Stimulated activated CD4-positive, alpha-beta T cell treated with anti-CD3 and anti-CD28 coated beads, Interleukin-2, amount 100 ng/mL, for 48 hours (primary cell): ENCODE results near the gene BRD3OS.

Experiments used
- DNase-seq, 2 donors: peaks; one replicate each; pipeline ENCODE4 v3.0.0-alpha.2; 2020

BRD3OS gene

GRCh38 chr9:133989625-133990365, 35.5 kb upstream of the BRD3OS start:
- no peak for DNase-seq

- DNase-seq: no peak
These were observed 34.7 kb upstream of the BRD3OS start for GRCh38 chr9:133990366-133991213.

- no peak for DNase-seq
These were observed 33.9 kb upstream of the BRD3OS start for GRCh38 chr9:133991214-133991921.

- peak in 1 of 2 donors; percentile 29 for DNase-seq
These were observed 33.1 kb upstream of the BRD3OS start, which contains the start of gene VAV2 for GRCh38 chr9:133991964-133992779. TSS of gene VAV2 (minus strand) at chr9:133992324. CDS start at chr9:133992278, 46 bp downstream.

GRCh38 chr9:133992780-133993634, 32.3 kb upstream of the BRD3OS start:
- peak; percentile 58 to 72 for DNase-seq

- DNase-seq: no peak
These were observed 31.5 kb upstream of the BRD3OS start for GRCh38 chr9:133993635-133994253.

- DNase-seq: peak; percentile 79 to 87
These were observed 30.8 kb upstream of the BRD3OS start for GRCh38 chr9:133994353-133995011.

GRCh38 chr9:133995012-133995896, 30.0 kb upstream of the BRD3OS start:
- DNase-seq: no peak

- no peak for DNase-seq
These were observed 28.5 kb upstream of the BRD3OS start for GRCh38 chr9:133996531-133997520.

GRCh38 chr9:133997584-133997983, 27.7 kb upstream of the BRD3OS start:
- DNase-seq: no peak

- DNase-seq: no peak
These were observed 26.2 kb upstream of the BRD3OS start for GRCh38 chr9:133998915-133999595.

GRCh38 chr9:133999851-134000265, 25.4 kb upstream of the BRD3OS start:
- DNase-seq: no peak

- no peak for DNase-seq
These were observed 22.5 kb upstream of the BRD3OS start for GRCh38 chr9:134002796-134003195.

GRCh38 chr9:134003237-134003636, 22.0 kb upstream of the BRD3OS start:
- DNase-seq: no peak

- DNase-seq: no peak
These were observed 21.0 kb upstream of the BRD3OS start for GRCh38 chr9:134004131-134004873.

GRCh38 chr9:134004881-134005280, 20.4 kb upstream of the BRD3OS start:
- DNase-seq: no peak

GRCh38 chr9:134005381-134005780, 19.9 kb upstream of the BRD3OS start:
- DNase-seq: no peak
